ENCODE measurements around the gene SPDYE18.
A peak's percentile ranks its signal among the peaks of the same experiment; 100 is the strongest.
"Not testable (repeated sequence)": the region's sequence is repeated elsewhere in the genome, so short reads cannot be mapped to it uniquely, and the experiment has no call there.

SPDYE18 gene

GRCh38 chr7:77005461-77006057, 56.8 kb downstream of the SPDYE18 start:
- DNase-seq = peak; percentile 11

GRCh38 chr7:77004151-77004550, 58.2 kb downstream of the SPDYE18 start:
- DNase-seq = not testable (repeated sequence)

- not testable (repeated sequence) for DNase-seq
Measured at GRCh38 chr7:77003241-77003640, 59.1 kb downstream of the SPDYE18 start.

- not testable (repeated sequence) for DNase-seq
Measured at GRCh38 chr7:77002678-77003233, 59.6 kb downstream of the SPDYE18 start.

GRCh38 chr7:77002104-77002503, 60.3 kb downstream of the SPDYE18 start:
- DNase-seq = peak; percentile 48
